A549 (cell line): ENCODE results near the gene MUC5B.
"Not testable (repeated sequence)": the region's sequence is repeated elsewhere in the genome, so short reads cannot be mapped to it uniquely, and the experiment has no call there.

ENCODE experiments used
- EP300 ChIP-seq, 2 experiments: fragments of >200 bp; sonication (Bioruptor Twin); formaldehyde crosslinking; IDR thresholded peaks; 2 replicates in 1 of 2; 3 replicates in 1 of 2; pipeline ENCODE4 v1.6.1; 2016 to 2017
- POLR2A ChIP-seq: IDR thresholded peaks from 2 replicates; pipeline ENCODE4 v1.6.1; 2012; ENCODE audit warnings: mild to moderate bottlenecking, low read length
- RCOR1 ChIP-seq: fragments of 150-350 bp; IDR thresholded peaks from 2 replicates; pipeline ENCODE4 v1.6.1; 2014; ENCODE audit warnings: antibody characterized with exemption, low read length, low read depth
- TFCP2L1 ChIP-seq: fragments of 250-450 bp; sonication (Bioruptor Pico); IDR thresholded peaks from 2 replicates; pipeline ENCODE4 v1.5.0; 2021; ENCODE audit warnings: mild to moderate bottlenecking

DNA sequence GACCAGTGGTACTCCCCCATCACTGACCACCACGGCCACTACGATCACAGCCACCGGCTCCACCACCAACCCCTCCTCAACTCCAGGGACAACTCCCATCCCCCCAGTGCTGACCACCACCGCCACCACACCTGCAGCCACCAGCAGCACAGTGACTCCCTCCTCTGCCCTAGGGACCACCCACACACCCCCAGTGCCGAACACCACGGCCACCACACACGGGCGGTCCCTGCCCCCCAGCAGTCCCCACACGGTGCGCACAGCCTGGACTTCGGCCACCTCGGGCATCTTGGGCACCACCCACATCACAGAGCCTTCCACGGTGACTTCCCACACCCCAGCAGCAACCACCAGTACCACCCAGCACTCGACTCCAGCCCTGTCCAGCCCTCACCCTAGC is 24.2 kb downstream of the MUC5B start:
- not testable (repeated sequence) for TF ChIP-seq EP300 (IDR thresholded peaks at IDR 0.05); POLR2A; TFCP2L1; RCOR1
